ENCODE data around the gene MUC6. TPM values are rescaled to one million over a fixed set of nuclear protein-coding genes. Genes with fewer than 3 reads are reported as not detected.

The MUC6 gene
- total and polyA plus RNA-seq, 9 of the 15 experiments (the other 6 are each of a cell fraction or from before 2014, with no cell fraction given) = not detected

DNA sequence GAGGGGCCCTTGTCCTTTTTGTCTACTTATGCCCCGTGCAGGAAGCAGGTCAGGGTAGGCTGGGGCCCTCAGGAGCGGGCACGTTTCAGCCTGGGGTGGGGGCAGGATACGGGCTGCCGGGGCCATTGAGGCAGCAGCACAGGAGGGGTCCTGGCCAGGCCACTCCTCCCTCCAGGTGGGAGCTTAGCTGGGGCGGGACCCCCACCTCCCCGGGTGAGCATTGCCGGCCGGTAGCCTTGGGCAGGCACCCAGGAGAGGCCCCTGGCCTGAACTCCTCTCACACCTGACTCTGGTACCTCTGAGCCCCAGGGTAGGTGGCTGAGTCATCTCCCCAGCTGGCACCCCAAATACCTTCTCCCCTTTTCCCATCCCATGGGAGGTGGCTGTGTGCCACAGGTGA lies 5.0 kb upstream of the MUC6 start:
- H3K4me2 ChIP-seq (ENCODE audit: insufficient read depth, low read length) = no peak overlapping the region
- POLR2A ChIA-PET = no interaction called here
- ATAC-seq = no peak

More for the DNA sequence above, 5.0 kb upstream of the MUC6 start:
- WGBS (ENCODE audit: insufficient coverage, low coverage, missing lambda C conversion rate) = 1% methylated on average over 7 of the region's 9 CpGs
- H3K4me3 ChIP-seq = no peak overlapping the region
- H3K4me1 ChIP-seq (replicated peaks in 1 of 2; ENCODE audit: control insufficient read depth in 2 of 2, insufficient read depth in 2 of 2, low read length in 2 of 2) = peaks cover 0 to 50% of the 10 kb centered on the region in 2 experiments; a peak in 2 of 5 replicates
- TF ChIP-seq SAFB (IDR thresholded peaks at IDR 0.05; ENCODE audit: borderline replicate concordance, low read depth, low read length) (no peak), PHF21A (IDR thresholded peaks at IDR 0.05; ENCODE audit: borderline replicate concordance, low read depth) (no peak), CAMTA2 (CRISPR knock-in tag; conservative IDR thresholded peaks at IDR 0.05) (no peak), TSC22D4 (tag; IDR thresholded peaks at IDR 0.05) (no peak)
- TF ChIP-seq, protein P1, sequence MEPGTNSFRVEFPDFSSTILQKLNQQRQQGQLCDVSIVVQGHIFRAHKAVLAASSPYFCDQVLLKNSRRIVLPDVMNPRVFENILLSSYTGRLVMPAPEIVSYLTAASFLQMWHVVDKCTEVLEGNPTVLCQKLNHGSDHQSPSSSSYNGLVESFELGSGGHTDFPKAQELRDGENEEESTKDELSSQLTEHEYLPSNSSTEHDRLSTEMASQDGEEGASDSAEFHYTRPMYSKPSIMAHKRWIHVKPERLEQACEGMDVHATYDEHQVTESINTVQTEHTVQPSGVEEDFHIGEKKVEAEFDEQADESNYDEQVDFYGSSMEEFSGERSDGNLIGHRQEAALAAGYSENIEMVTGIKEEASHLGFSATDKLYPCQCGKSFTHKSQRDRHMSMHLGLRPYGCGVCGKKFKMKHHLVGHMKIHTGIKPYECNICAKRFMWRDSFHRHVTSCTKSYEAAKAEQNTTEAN (CRISPR knock-in tag; IDR thresholded peaks at IDR 0.05) = no peak
- TF ChIP-seq, protein P2, sequence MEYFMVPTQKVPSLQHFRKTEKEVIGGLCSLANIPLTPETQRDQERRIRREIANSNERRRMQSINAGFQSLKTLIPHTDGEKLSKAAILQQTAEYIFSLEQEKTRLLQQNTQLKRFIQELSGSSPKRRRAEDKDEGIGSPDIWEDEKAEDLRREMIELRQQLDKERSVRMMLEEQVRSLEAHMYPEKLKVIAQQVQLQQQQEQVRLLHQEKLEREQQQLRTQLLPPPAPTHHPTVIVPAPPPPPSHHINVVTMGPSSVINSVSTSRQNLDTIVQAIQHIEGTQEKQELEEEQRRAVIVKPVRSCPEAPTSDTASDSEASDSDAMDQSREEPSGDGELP (CRISPR knock-in tag; IDR thresholded peaks at IDR 0.05; ENCODE audit: borderline replicate concordance) = 0 out of 2 replicates have a peak, but pooled peaks have one; percentile 19
- DNase-seq (ENCODE audit: extremely low read depth in 1 of 4, low spot score in 3 of 4) (no peak), FAIRE-seq (no peak)
- in situ Hi-C loops (cut with MboI) (no loop called here), intact Hi-C loops (cut with micrococcal nuclease) (no loop called here)
- H3K9me3 ChIP-seq (replicated peaks; ENCODE audit: control insufficient read depth, insufficient read depth, low read depth, low read length) = no peaks in the 10 kb centered on the region
- no peaks in the 10 kb centered on the region for H3K36me3 ChIP-seq (ENCODE audit: control insufficient read depth, insufficient read depth, low read length)
- BruUV-seq (replicated peaks) = no TSS peak
- H4K20me1 ChIP-seq (replicated peaks; ENCODE audit: control insufficient read depth, insufficient read depth, low read length) = peaks cover 21% of the 10 kb centered on the region; the same call in 1 of the 2 replicates
- H3K79me2 ChIP-seq (ENCODE audit: control insufficient read depth, insufficient read depth, low read length) = no peaks in the 10 kb centered on the region
- 0 out of 4 replicates have a peak overlapping the region, but pooled peaks of 1 of the 2 experiments have one; percentile 13 for H3K9ac ChIP-seq (ENCODE audit: insufficient read depth in 1 of 2, low read depth in 2 of 2, low read length in 2 of 2)
- no peaks in the 10 kb centered on the region for H3K9me1 ChIP-seq (ENCODE audit: control insufficient read depth, insufficient read depth, low read length)
- CTCF ChIA-PET (ENCODE audit: low intra/inter-chr PET ratio) = no interaction called here
- H2AFZ ChIP-seq (ENCODE audit: low read depth, low read length) = no peak overlapping the region
- no peak overlapping the region for H3K27ac ChIP-seq (ENCODE audit: extremely low read depth, low read depth, low read length)
- H3K27me3 ChIP-seq (ENCODE audit: control insufficient read depth in 2 of 2, insufficient read depth in 2 of 2, low read length in 2 of 2) = peaks cover 13 to 46% of the 10 kb centered on the region in 2 experiments; a peak in 4 of 5 replicates

Measured in K562 (cell line).